ENCODE results near the gene FRMPD4. TPM values are rescaled to one million over a fixed set of nuclear protein-coding genes. Genes with fewer than 3 reads are reported as not detected.
"Not testable (repeated sequence)": the region's sequence is repeated elsewhere in the genome, so short reads cannot be mapped to it uniquely, and the experiment has no call there.

FRMPD4 gene
- total RNA-seq, 3 donors from 2014 or later: 0.06 to 3.4 (median 0.34) TPM

DNA sequence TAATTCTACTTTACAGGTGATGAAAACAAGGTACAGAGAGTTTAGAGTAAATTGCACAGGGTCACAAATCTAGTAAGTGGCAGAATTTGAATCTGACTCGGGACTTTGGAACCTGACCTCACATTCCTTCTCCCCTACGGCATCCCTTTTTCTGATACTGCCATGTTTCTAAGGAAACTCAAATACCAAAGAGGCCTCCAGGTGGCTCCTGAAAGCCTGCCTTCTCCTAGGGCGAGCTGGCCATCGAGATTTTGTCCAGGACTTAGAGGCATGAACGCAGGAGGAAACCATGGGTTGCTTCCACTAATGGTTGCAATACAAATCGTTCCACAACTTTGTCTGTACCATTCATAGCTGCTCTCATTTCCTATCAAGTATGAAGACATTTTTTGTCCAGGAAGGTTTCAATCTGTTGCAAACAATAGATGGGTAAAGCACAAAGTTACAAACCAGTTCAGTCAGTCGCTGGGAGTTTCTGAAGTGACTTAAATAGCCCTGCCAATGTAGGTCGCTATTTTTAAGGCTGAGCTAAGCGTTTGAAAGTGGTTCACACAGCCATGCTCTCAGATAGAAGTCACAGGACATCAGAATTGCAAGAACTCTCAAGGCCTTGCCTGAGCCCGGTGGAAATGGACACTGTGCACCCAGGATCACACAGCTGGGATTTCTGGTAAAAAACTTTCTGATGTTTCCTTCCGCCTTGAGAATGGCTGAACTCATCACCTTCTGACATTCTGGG, 356.3 kb downstream of the FRMPD4 start:
- Histone ChIP-seq H3K4me1 (ENCODE audit: low read depth) (no peaks in the 10 kb centered on the region), H3K4me3 (no peak overlapping the region), H3K9me3 (no peaks in the 10 kb centered on the region), H3K36me3 (ENCODE audit: low read depth) (no peaks in the 10 kb centered on the region)
- ATAC-seq (no peak), DNase-seq (no peak)
- TF ChIP-seq, protein P1, sequence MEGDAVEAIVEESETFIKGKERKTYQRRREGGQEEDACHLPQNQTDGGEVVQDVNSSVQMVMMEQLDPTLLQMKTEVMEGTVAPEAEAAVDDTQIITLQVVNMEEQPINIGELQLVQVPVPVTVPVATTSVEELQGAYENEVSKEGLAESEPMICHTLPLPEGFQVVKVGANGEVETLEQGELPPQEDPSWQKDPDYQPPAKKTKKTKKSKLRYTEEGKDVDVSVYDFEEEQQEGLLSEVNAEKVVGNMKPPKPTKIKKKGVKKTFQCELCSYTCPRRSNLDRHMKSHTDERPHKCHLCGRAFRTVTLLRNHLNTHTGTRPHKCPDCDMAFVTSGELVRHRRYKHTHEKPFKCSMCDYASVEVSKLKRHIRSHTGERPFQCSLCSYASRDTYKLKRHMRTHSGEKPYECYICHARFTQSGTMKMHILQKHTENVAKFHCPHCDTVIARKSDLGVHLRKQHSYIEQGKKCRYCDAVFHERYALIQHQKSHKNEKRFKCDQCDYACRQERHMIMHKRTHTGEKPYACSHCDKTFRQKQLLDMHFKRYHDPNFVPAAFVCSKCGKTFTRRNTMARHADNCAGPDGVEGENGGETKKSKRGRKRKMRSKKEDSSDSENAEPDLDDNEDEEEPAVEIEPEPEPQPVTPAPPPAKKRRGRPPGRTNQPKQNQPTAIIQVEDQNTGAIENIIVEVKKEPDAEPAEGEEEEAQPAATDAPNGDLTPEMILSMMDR (IDR thresholded peaks at IDR 0.05): no peak
- intact Hi-C loops (cut with DNase I, micrococcal nuclease): no loop called here

DNA sequence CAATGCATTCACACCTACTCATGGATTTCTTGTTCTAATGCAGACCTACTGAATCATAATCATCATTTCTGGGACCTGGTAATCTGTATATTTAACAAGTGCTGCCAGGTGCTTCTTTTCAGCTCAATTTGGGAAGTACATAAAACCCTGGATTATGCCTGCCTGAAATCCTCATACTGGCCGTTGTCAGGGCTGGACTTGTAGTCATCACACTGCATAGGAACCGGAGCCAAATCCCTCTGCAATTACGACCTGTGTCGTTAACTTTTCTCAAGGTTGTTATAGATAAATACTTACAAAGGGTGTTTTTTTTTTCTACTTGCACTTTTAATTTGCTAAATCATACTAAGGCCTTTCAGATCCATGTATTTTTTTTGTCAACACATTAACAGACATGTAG, 358.1 kb downstream of the FRMPD4 start:
- intact Hi-C loops (cut with DNase I, micrococcal nuclease): no loop called here
- no peak for DNase-seq
- H3K4me1 ChIP-seq (ENCODE audit: low read depth): no peaks in the 10 kb centered on the region
- no peaks in the 10 kb centered on the region for H3K36me3 ChIP-seq (ENCODE audit: low read depth)
- TF ChIP-seq, protein P1 (IDR thresholded peaks at IDR 0.05): no peak
- H3K4me3 ChIP-seq: no peak overlapping the region
- H3K9me3 ChIP-seq: no peaks in the 10 kb centered on the region
- no peak for ATAC-seq

DNA sequence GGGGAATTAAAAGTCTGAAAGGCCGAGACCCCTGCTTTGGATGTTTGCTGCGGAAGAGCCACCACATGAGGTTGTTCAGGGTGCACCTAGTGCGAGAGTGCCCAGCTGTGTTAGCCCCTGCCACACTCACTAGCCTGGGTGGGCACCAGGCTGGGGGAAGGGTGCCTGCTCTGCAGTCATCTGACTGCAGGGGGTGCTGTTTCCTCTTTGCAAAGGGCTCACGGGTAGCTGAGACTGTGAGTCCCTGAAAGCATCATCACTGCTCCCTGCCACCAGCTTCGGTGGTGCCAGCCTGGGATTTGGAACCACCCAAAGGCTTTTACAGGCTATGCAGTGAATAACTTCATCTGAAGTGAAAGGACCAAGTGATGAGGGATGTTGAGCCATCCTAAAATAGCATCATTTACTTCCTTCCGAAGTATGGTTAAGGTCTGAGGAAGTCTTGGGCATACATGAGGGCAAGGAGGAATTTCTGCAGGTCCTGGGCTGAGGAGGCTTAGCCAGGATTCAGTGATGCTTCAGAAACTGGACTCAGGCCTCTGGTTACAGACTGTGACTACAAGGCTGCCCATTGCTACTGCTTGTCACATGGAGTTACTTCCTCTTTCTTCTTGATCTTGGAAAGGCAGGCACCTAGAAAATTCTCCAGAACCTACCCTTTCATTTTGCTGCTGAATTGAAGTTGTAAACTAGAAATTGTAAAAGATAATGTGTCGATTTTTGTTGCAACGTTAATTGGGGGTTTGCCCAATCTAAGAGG, 359.7 kb downstream of the FRMPD4 start:
- intact Hi-C loops (cut with DNase I, micrococcal nuclease): no loop called here

DNA sequence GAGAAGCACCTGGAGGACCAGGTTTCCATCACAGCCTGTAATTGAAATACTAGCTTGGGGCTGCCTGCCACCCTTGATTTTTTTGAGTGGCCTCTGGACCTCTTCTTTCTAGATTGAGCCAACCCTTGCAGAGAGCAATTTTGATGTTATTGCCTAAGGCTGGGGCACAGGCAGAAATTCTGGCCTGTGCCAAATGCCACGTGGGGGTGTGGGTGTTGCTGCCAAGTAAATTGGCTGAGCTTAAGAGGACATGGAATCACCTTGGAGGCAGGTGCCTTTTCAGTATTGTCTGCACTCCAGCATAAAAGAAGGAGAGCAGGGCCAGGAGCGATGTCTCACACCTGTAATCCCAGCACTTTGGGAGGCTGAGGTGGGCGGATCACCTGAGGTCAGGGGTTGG, 366.9 kb downstream of the FRMPD4 start:
- H3K36me3 ChIP-seq (ENCODE audit: low read depth): no peaks in the 10 kb centered on the region
- no peak for DNase-seq
- no peak for ATAC-seq
- TF ChIP-seq, protein P1 (IDR thresholded peaks at IDR 0.05): no peak
- no peak overlapping the region for H3K4me3 ChIP-seq
- no peaks in the 10 kb centered on the region for H3K9me3 ChIP-seq
- intact Hi-C loops (cut with DNase I, micrococcal nuclease): no loop called here
- H3K4me1 ChIP-seq (ENCODE audit: low read depth): no peaks in the 10 kb centered on the region

More for the DNA sequence above, 359.7 kb downstream of the FRMPD4 start:
- no peak overlapping the region for H3K4me3 ChIP-seq
- H3K36me3 ChIP-seq (ENCODE audit: low read depth): no peaks in the 10 kb centered on the region
- H3K9me3 ChIP-seq: no peaks in the 10 kb centered on the region
- ATAC-seq (no peak), DNase-seq (peak in 2 of 3 donors; percentile 1 to 23)
- TF ChIP-seq, protein P1 (IDR thresholded peaks at IDR 0.05): no peak
- no peaks in the 10 kb centered on the region for H3K4me1 ChIP-seq (ENCODE audit: low read depth)

DNA sequence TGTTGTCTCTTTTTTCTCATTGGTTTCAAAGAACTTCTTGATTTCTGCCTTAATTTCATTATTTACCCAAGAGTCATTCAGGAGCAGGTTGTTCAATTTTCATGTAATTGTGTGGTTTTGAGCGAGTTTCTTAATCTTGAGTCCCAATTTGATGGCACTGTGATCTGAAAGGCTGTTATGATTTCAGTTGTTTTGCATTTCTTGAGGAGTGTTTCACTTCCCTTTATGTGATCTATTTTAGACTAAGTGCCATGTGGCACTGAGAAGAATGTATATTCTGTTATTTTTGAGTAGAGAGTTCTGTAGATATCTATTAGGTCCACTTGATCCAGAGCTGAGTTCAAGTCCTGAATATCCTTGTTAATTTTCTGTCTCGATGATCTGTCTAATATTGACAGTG, 377.1 kb downstream of the FRMPD4 start:
- H3K9me3 ChIP-seq; intact Hi-C loops (cut with DNase I, micrococcal nuclease); H3K4me1 ChIP-seq (ENCODE audit: low read depth); ATAC-seq; H3K4me3 ChIP-seq; H3K36me3 ChIP-seq (ENCODE audit: low read depth); DNase-seq: not testable (repeated sequence)

DNA sequence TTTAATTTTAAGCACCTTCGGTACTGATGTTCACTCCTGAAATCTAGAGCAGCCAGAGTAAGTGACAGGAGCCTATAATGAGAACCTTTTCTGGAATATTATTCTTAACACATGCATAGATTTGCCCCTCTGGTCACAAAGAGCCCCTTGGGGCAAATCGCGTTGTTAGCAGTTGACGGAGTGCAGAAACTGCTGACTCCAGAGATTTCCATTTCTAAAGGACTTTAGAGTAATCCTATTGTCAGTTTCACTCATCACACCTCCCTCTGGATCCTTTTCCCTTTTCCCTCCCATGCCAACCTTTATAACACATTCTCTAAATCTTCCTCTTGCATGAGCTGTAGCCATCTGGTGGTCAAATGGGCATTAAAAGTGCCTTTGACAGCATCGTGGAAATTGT, 388.0 kb downstream of the FRMPD4 start:
- no peak overlapping the region for H3K4me3 ChIP-seq
- no peaks in the 10 kb centered on the region for H3K36me3 ChIP-seq (ENCODE audit: low read depth)
- TF ChIP-seq, protein P1 (IDR thresholded peaks at IDR 0.05): no peak
- no peaks in the 10 kb centered on the region for H3K9me3 ChIP-seq
- H3K4me1 ChIP-seq (ENCODE audit: low read depth): no peaks in the 10 kb centered on the region
- ATAC-seq: no peak
- intact Hi-C loops (cut with DNase I, micrococcal nuclease): no loop called here
- DNase-seq: no peak

DNA sequence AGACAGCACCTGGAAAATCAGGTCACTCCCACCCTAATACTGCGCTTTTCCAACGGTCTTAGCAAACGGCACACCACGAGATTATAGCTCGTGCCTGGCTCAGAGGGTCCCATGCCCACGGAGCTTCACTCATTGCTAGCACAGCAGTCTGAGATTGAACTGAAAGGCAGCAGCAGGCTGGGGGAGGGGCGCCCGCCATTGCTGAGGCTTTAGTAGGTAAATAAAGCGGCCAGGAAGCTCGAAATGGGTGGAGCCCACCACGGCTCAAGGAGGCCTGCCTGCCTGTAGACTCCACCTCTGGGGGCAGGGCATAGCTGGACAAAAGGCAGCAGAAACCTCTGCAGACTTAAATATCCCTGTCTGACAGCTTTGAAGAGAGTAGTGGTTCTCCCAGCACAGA, 399.8 kb downstream of the FRMPD4 start:
- H3K9me3 ChIP-seq; H3K4me3 ChIP-seq; H3K36me3 ChIP-seq (ENCODE audit: low read depth); intact Hi-C loops (cut with DNase I, micrococcal nuclease); DNase-seq; ATAC-seq; H3K4me1 ChIP-seq (ENCODE audit: low read depth): not testable (repeated sequence)

DNA sequence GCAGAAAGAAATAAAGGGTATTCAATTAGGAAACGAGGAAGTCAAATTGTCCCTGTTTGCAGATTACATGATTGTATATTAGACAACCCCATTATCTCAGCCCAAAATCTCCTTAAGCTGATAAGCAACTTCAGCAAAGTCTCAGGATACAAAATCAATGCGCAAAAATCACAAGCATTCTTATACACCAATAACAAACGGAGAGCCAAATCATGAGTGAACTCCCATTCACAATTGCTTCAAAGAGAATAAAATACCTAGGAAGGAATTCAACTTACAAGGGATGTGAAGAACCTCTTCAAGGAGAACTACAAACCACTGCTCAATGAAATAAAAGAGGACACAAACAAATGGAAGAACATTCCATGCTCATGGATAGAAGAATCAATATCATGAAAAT, 404.0 kb downstream of the FRMPD4 start:
- H3K4me1 ChIP-seq (ENCODE audit: low read depth); H3K9me3 ChIP-seq; ATAC-seq; H3K36me3 ChIP-seq (ENCODE audit: low read depth); intact Hi-C loops (cut with DNase I, micrococcal nuclease); DNase-seq; H3K4me3 ChIP-seq: not testable (repeated sequence)
